Measurements from ENCODE around the gene CACNG3.

GRCh38 chr16:24279982-24280515 is 23.9 kb downstream of the CACNG3 start:
- TF ChIP-seq EZH2 (IDR thresholded peaks at IDR 0.05; ENCODE audit: borderline replicate concordance), result no peak
- TF ChIP-seq CTCF (IDR thresholded peaks at IDR 0.05; ENCODE audit: poor library complexity), result no peak
